Keratinocyte (primary cell): ENCODE measurements around the gene CRTC3. TPM values are rescaled to one million over a fixed set of nuclear protein-coding genes. Genes with fewer than 3 reads are reported as not detected.

Experiments
- DNase-seq: peaks from one replicate; pipeline ENCODE4 v3.0.0-alpha.2; 2011; ENCODE audit warnings: low read depth, missing footprints, low spot score
- FAIRE-seq: peaks from 2 replicates; lab custom pipeline; 2011; peaks lifted over from hg19 to GRCh38; lab: Jason Lieb, UNC
- H2AFZ ChIP-seq: 2 replicates; pipeline ENCODE4 v1.6.0; 2012; ENCODE audit warnings: low read length, control low read depth, inconsistent platforms; ENCODE audit not compliant: control insufficient read depth
- H3K27ac ChIP-seq: 2 replicates; pipeline ENCODE4 v1.5.1; 2011; ENCODE audit warnings: low read length; ENCODE audit not compliant: control insufficient read depth, insufficient read depth
- H3K27me3 ChIP-seq: 3 replicates; pipeline ENCODE4 v1.6.0; 2011; ENCODE audit warnings: low read length; ENCODE audit not compliant: control insufficient read depth, insufficient read depth; ENCODE audit errors: extremely low read depth
- H3K36me3 ChIP-seq, 2 experiments: 2 replicates in 1 of 2; 3 replicates in 1 of 2; pipeline ENCODE4 v1.5.1; 2011; ENCODE audit warnings: low read length in 2 of 2, mild to moderate bottlenecking in 1 of 2; ENCODE audit not compliant: control insufficient read depth in 2 of 2, insufficient read depth in 2 of 2; ENCODE audit errors: extremely low read depth in 1 of 2
- H3K4me1 ChIP-seq: 3 replicates; pipeline ENCODE4 v1.5.1; 2011; ENCODE audit warnings: low read length; ENCODE audit not compliant: control insufficient read depth, insufficient read depth; ENCODE audit errors: extremely low read depth
- H3K4me2 ChIP-seq: 3 replicates; pipeline ENCODE4 v1.6.0; 2011; ENCODE audit warnings: low read depth, low read length; ENCODE audit not compliant: control insufficient read depth, insufficient read depth; ENCODE audit errors: extremely low read depth
- H3K4me3 ChIP-seq, 3 experiments: fragments of 200-600 bp in 1 of 3; sonication (generic) in 1 of 3; 2 replicates in 2 of 3; 3 replicates in 1 of 3; pipeline ENCODE4 v1.5.1; 2011 to 2016; ENCODE audit warnings: low read length in 3 of 3, mild to moderate bottlenecking in 3 of 3, control low read depth in 2 of 3, inconsistent platforms in 1 of 3, low read depth in 1 of 3, mixed read lengths in 1 of 3, mixed run types in 1 of 3, moderate library complexity in 1 of 3; ENCODE audit not compliant: control insufficient read depth in 2 of 3, insufficient read depth in 2 of 3; ENCODE audit errors: extremely low read depth in 1 of 3
- H3K79me2 ChIP-seq: 2 replicates; pipeline ENCODE4 v1.6.0; 2012; ENCODE audit warnings: low read length; ENCODE audit not compliant: control insufficient read depth, insufficient read depth
- H3K9ac ChIP-seq: 3 replicates; pipeline ENCODE4 v1.6.0; 2011; ENCODE audit warnings: low read length; ENCODE audit not compliant: control insufficient read depth, insufficient read depth; ENCODE audit errors: extremely low read depth
- H3K9me1 ChIP-seq: 3 replicates; pipeline ENCODE4 v1.6.0; 2011; ENCODE audit warnings: low read length; ENCODE audit not compliant: control insufficient read depth, insufficient read depth; ENCODE audit errors: extremely low read depth
- H3K9me3 ChIP-seq: 2 replicates; pipeline ENCODE4 v1.5.1; 2012; ENCODE audit warnings: low read depth, low read length; ENCODE audit not compliant: control insufficient read depth
- H4K20me1 ChIP-seq: 3 replicates; pipeline ENCODE4 v1.6.0; 2011; ENCODE audit warnings: low read length; ENCODE audit not compliant: control insufficient read depth, insufficient read depth; ENCODE audit errors: extremely low read depth
- CTCF ChIP-seq, 3 experiments: IDR thresholded peaks in 1 of 3; conservative IDR thresholded peaks in 1 of 3; optimal IDR thresholded peaks in 1 of 3; 2 replicates in 2 of 3; 3 replicates in 1 of 3; pipeline versions ENCODE3 to v1.5.1; 2011; ENCODE audit warnings: low read length in 3 of 3, mild to moderate bottlenecking in 3 of 3, moderate library complexity in 2 of 3, control low read depth in 1 of 3, inconsistent platforms in 1 of 3; ENCODE audit not compliant: insufficient read depth in 2 of 3; ENCODE audit errors: extremely low read depth in 1 of 3
- EZH2 ChIP-seq: IDR thresholded peaks from one replicate; pipeline ENCODE4 v1.6.1; 2012; ENCODE audit warnings: inconsistent platforms, mild to moderate bottlenecking, low read length, moderate library complexity
- dilution Hi-C: fragments of 300-500 bp; cut with MboI; formaldehyde crosslinking; loops from one replicate; pipeline ENCODE4 v1.7.0; 2020; ENCODE audit warnings: low sequenced_read_pairs; ENCODE audit not compliant: extremely low pct_ligation_motif_present
- polyA plus RNA-seq, 5 experiments: library from polyadenylated mRNA; depleted of rRNA in 3 of 5; stranded (reverse) in 3 of 5; stranded (forward) in 1 of 5; unstranded in 1 of 5; fragments of >200 nt; gene quantifications; 1 replicate in 1 of 5; 2 replicates in 3 of 5; 3 replicates in 1 of 5; pipeline versions ENCODE4 v1.2.1 to v1.2.3, GENCODE V29; 2011 to 2012; ENCODE audit warnings: missing spikeins in 2 of 5, low read depth in 1 of 5, low replicate concordance in 1 of 5

Gene CRTC3
- polyA plus RNA-seq, 1 donor (not counting 4 experiments of a cell fraction or from before 2014, with no cell fraction given), result 11.9 TPM

- H3K4me3 ChIP-seq, result no peak overlapping the region
- no peaks in the 10 kb centered on the region for H3K9me1 ChIP-seq
- TF ChIP-seq CTCF (optimal IDR thresholded peaks at IDR 0.05 in 1 of 3, IDR thresholded peaks at IDR 0.05 in 1 of 3, conservative IDR thresholded peaks at IDR 0.05 in 1 of 3; ENCODE audit: extremely low read depth in 1 of 3, insufficient read depth in 2 of 3, low read length in 3 of 3), result no peak
- no peak for TF ChIP-seq EZH2
- dilution Hi-C loops, result no loop called here
- DNase-seq, result no peak
- no peaks in the 10 kb centered on the region for H4K20me1 ChIP-seq
- H3K4me1 ChIP-seq, result peaks cover 3% of the 10 kb centered on the region
- H3K27me3 ChIP-seq, result no peaks in the 10 kb centered on the region
- H3K4me2 ChIP-seq, result no peak overlapping the region
- H3K79me2 ChIP-seq, result no peaks in the 10 kb centered on the region
- H3K9me3 ChIP-seq, result no peaks in the 10 kb centered on the region
- H3K36me3 ChIP-seq, result no peaks in the 10 kb centered on the region
- H2AFZ ChIP-seq, result no peak overlapping the region
- H3K9ac ChIP-seq, result no peak overlapping the region
- FAIRE-seq, result no peak
- H3K27ac ChIP-seq, result no peak overlapping the region
These were observed 52.8 kb downstream of the CRTC3 start for GRCh38 chr15:90582553-90582952.

- Histone ChIP-seq H3K4me1 (peaks cover 3% of the 10 kb centered on the region), H3K9me3 (no peaks in the 10 kb centered on the region), H3K9ac (no peak overlapping the region), H4K20me1 (no peaks in the 10 kb centered on the region), H3K36me3 (no peaks in the 10 kb centered on the region), H3K4me3 (no peak overlapping the region), H3K27ac (no peak overlapping the region), H3K4me2 (no peak overlapping the region), H3K9me1 (no peaks in the 10 kb centered on the region), H2AFZ (no peak overlapping the region), H3K79me2 (no peaks in the 10 kb centered on the region), H3K27me3 (no peaks in the 10 kb centered on the region)
- DNase-seq (no peak), FAIRE-seq (no peak)
- dilution Hi-C loops, result no loop called here
- TF ChIP-seq EZH2 (no peak), CTCF (optimal IDR thresholded peaks at IDR 0.05 in 1 of 3, IDR thresholded peaks at IDR 0.05 in 1 of 3, conservative IDR thresholded peaks at IDR 0.05 in 1 of 3; ENCODE audit: extremely low read depth in 1 of 3, insufficient read depth in 2 of 3, low read length in 3 of 3) (no peak)
These were observed 53.9 kb downstream of the CRTC3 start for GRCh38 chr15:90583471-90584252.
